HK-2 (cell line): ENCODE measurements around the gene KYAT1.
A peak's percentile ranks its signal among the peaks of the same experiment; 100 is the strongest.
"Not testable (repeated sequence)": the region's sequence is repeated elsewhere in the genome, so short reads cannot be mapped to it uniquely, and the experiment has no call there.

ENCODE experiments used
- DNase-seq: peaks from one replicate; pipeline ENCODE4 v3.0.0-alpha.2; 2018; ENCODE audit not compliant: unreplicated experiment

Gene KYAT1

GRCh38 chr9:128885376-128885775 is 3.6 kb upstream of the KYAT1 start:
- DNase-seq = no peak

- DNase-seq = no peak
Measured at GRCh38 chr9:128884164-128884563, 2.4 kb upstream of the KYAT1 start.

GRCh38 chr9:128882677-128883603 is 1.2 kb upstream of the KYAT1 start:
- DNase-seq = peak; percentile 44

- no peak for DNase-seq
Measured at GRCh38 chr9:128877852-128878251, 3.9 kb downstream of the KYAT1 start.

GRCh38 chr9:128870941-128871265 is 10.8 kb downstream of the KYAT1 start:
- DNase-seq = not testable (repeated sequence)

GRCh38 chr9:128870128-128870940 is 11.4 kb downstream of the KYAT1 start:
- no peak for DNase-seq

GRCh38 chr9:128863647-128864046 is 18.1 kb downstream of the KYAT1 start:
- DNase-seq = peak; percentile 84

- no peak for DNase-seq
Measured at GRCh38 chr9:128862401-128862851, 19.3 kb downstream of the KYAT1 start.

GRCh38 chr9:128861501-128861900 is 20.2 kb downstream of the KYAT1 start:
- DNase-seq = no peak

- no peak for DNase-seq
Measured at GRCh38 chr9:128860937-128861336, 20.8 kb downstream of the KYAT1 start.

GRCh38 chr9:128858476-128858875 is 23.3 kb downstream of the KYAT1 start:
- not testable (repeated sequence) for DNase-seq

- not testable (repeated sequence) for DNase-seq
Measured at GRCh38 chr9:128854454-128854853, 27.3 kb downstream of the KYAT1 start.

- not testable (repeated sequence) for DNase-seq
Measured at GRCh38 chr9:128852646-128853045, 29.1 kb downstream of the KYAT1 start.

- not testable (repeated sequence) for DNase-seq
Measured at GRCh38 chr9:128851779-128852600, 29.8 kb downstream of the KYAT1 start.

- not testable (repeated sequence) for DNase-seq
Measured at GRCh38 chr9:128851024-128851423, 30.7 kb downstream of the KYAT1 start.

GRCh38 chr9:128847803-128848202 is 33.9 kb downstream of the KYAT1 start:
- no peak for DNase-seq

GRCh38 chr9:128846680-128847030 is 35.1 kb downstream of the KYAT1 start:
- no peak for DNase-seq

GRCh38 chr9:128845186-128845931 is 36.4 kb downstream of the KYAT1 start:
- DNase-seq = no peak

- not testable (repeated sequence) for DNase-seq
Measured at GRCh38 chr9:128843171-128843570, 38.6 kb downstream of the KYAT1 start.

GRCh38 chr9:128841694-128842492 is 39.9 kb downstream of the KYAT1 start:
- DNase-seq = no peak
